GM21447 (cell line): ENCODE measurements around the gene XPNPEP1.
"Not testable (repeated sequence)": the region's sequence is repeated elsewhere in the genome, so short reads cannot be mapped to it uniquely, and the experiment has no call there.

Source experiments
- ATAC-seq: cut with Tn5 transposase; IDR thresholded peaks from one replicate; pipeline ENCODE4 v1.9.1; 2021; ENCODE audit not compliant: unreplicated experiment

The XPNPEP1 gene

GRCh38 chr10:109924967-109925620, 1.8 kb upstream of the XPNPEP1 start:
- no peak for ATAC-seq

GRCh38 chr10:109924087-109924486, 776 bp upstream of the XPNPEP1 start:
- ATAC-seq, result no peak

GRCh38 chr10:109922358-109922975, 844 bp downstream of the XPNPEP1 start:
- no peak for ATAC-seq

GRCh38 chr10:109920016-109920415, 3.3 kb downstream of the XPNPEP1 start:
- ATAC-seq, result no peak

GRCh38 chr10:109919220-109919619, 4.1 kb downstream of the XPNPEP1 start:
- ATAC-seq, result no peak

- ATAC-seq, result not testable (repeated sequence)
Measured at GRCh38 chr10:109918707-109919106, 4.6 kb downstream of the XPNPEP1 start.

- ATAC-seq, result no peak
Measured at GRCh38 chr10:109915566-109915965, 7.7 kb downstream of the XPNPEP1 start.

GRCh38 chr10:109914966-109915365, 8.3 kb downstream of the XPNPEP1 start:
- ATAC-seq, result peak; percentile 17

GRCh38 chr10:109913306-109913892, 9.9 kb downstream of the XPNPEP1 start:
- ATAC-seq, result no peak

GRCh38 chr10:109912335-109913281, 10.7 kb downstream of the XPNPEP1 start:
- peak; percentile 86 for ATAC-seq

GRCh38 chr10:109911903-109912302, 11.4 kb downstream of the XPNPEP1 start:
- ATAC-seq, result no peak

- no peak for ATAC-seq
Measured at GRCh38 chr10:109906316-109906715, 17.0 kb downstream of the XPNPEP1 start.

- ATAC-seq, result no peak
Measured at GRCh38 chr10:109904397-109904796, 18.9 kb downstream of the XPNPEP1 start.

GRCh38 chr10:109902992-109903947, 20.0 kb downstream of the XPNPEP1 start:
- ATAC-seq, result peak; percentile 55

- no peak for ATAC-seq
Measured at GRCh38 chr10:109899356-109900331, 23.7 kb downstream of the XPNPEP1 start.

GRCh38 chr10:109898666-109899355, 24.5 kb downstream of the XPNPEP1 start:
- no peak for ATAC-seq

GRCh38 chr10:109898007-109898406, 25.3 kb downstream of the XPNPEP1 start:
- no peak for ATAC-seq

GRCh38 chr10:109895848-109896247, 27.5 kb downstream of the XPNPEP1 start:
- no peak for ATAC-seq
